PC-3 (cell line): ENCODE measurements around the gene HEXD.

Experiments
- CTCF ChIP-seq: fragments of 300-600 bp; sonication (generic); conservative IDR thresholded peaks from 2 replicates; pipeline ENCODE4 v1.5.1; 2017; ENCODE audit warnings: antibody characterized with exemption, low read depth, mild to moderate bottlenecking, low read length
- EZH2 ChIP-seq: fragments of 300-600 bp; sonication (generic); IDR thresholded peaks from one replicate; pipeline ENCODE4 v1.6.1; 2017; ENCODE audit warnings: antibody characterized with exemption, mild to moderate bottlenecking, low read length; ENCODE audit not compliant: unreplicated experiment
- EZH2phosphoT487 ChIP-seq: fragments of 300-600 bp; sonication (generic); IDR thresholded peaks from 2 replicates; pipeline ENCODE4 v1.6.1; 2018; ENCODE audit warnings: mild to moderate bottlenecking, antibody characterized with exemption, low read length, borderline replicate concordance

- TF ChIP-seq CTCF = no peak
- TF ChIP-seq EZH2 = no peak
- no peak for TF ChIP-seq EZH2phosphoT487
These were observed 45.2 kb downstream of the HEXD start for GRCh38 chr17:82463391-82463790.
